Panc1 (cell line): ENCODE data around the gene SFTPD. TPM values are rescaled to one million over a fixed set of nuclear protein-coding genes. Genes with fewer than 3 reads are reported as not detected.
"Not testable (repeated sequence)": the region's sequence is repeated elsewhere in the genome, so short reads cannot be mapped to it uniquely, and the experiment has no call there.

Experiments
- ATAC-seq: fragments of 200-7000 bp; cut with Tn5 transposase; 2 replicates; pipeline ENCODE4 v1.9.1; 2020; ENCODE audit warnings: mild to moderate bottlenecking, moderate library complexity
- BruUV-seq: library from RNA; stranded (reverse); fragments of 400-500 nt; replicated peaks from 2 replicates; lab custom pipeline; 2021; lab: Mats Ljungman, UMichigan
- CTCF ChIA-PET: fragments of 300-600 bp; sonication (Branson Sonifier 250); formaldehyde crosslinking; loops from one replicate; lab custom pipeline; 2022; ENCODE audit warnings: antibody characterized with exemption; lab: Charles Lee
- POLR2A ChIA-PET: fragments of 300-600 bp; sonication (Branson Sonifier 250); formaldehyde crosslinking; loops from one replicate; lab custom pipeline; 2022; ENCODE audit warnings: antibody characterized with exemption; lab: Charles Lee
- DNase-seq: peaks from one replicate; pipeline ENCODE4 v3.0.0-alpha.2; 2010; ENCODE audit warnings: low read depth, low spot score
- H3K27ac ChIP-seq: 2 replicates; pipeline ENCODE4 v1.5.1; 2011; ENCODE audit warnings: mild to moderate bottlenecking, low read length, inconsistent platforms
- H3K27me3 ChIP-seq: fragments of 200-500 bp; sonication (Bioruptor generic); 2 replicates; pipeline ENCODE4 v1.6.0; 2014; ENCODE audit warnings: low read length, inconsistent platforms; ENCODE audit not compliant: control insufficient read depth, insufficient read depth
- H3K36me3 ChIP-seq: fragments of 200-500 bp; sonication (Bioruptor generic); 2 replicates; pipeline ENCODE4 v1.5.1; 2014; ENCODE audit warnings: inconsistent platforms, mild to moderate bottlenecking, low read length, moderate library complexity; ENCODE audit not compliant: control insufficient read depth, insufficient read depth
- H3K4me1 ChIP-seq: 2 replicates; pipeline ENCODE4 v1.5.1; 2011; ENCODE audit warnings: inconsistent platforms, mild to moderate bottlenecking, low read length, moderate library complexity; ENCODE audit not compliant: control insufficient read depth, insufficient read depth
- H3K4me3 ChIP-seq, 2 experiments: 2 replicates each; pipeline ENCODE4 v1.5.1; 2011 to 2012; ENCODE audit warnings: low read depth in 2 of 2, low read length in 2 of 2, mild to moderate bottlenecking in 2 of 2, inconsistent platforms in 1 of 2, moderate library complexity in 1 of 2
- H3K9me3 ChIP-seq: fragments of 200-500 bp; sonication (Bioruptor generic); 2 replicates; pipeline ENCODE4 v1.5.1; 2014; ENCODE audit warnings: low read depth, mild to moderate bottlenecking, inconsistent platforms, low read length, moderate library complexity; ENCODE audit not compliant: control insufficient read depth, insufficient read depth
- POLR2AphosphoS5 ChIP-seq: IDR thresholded peaks from 2 replicates; pipeline ENCODE4 v1.6.1; 2012; ENCODE audit warnings: mild to moderate bottlenecking, low read depth, low read length, moderate library complexity
- SIN3A ChIP-seq: IDR thresholded peaks from 2 replicates; pipeline ENCODE4 v1.6.1; 2012; ENCODE audit warnings: low read depth, mild to moderate bottlenecking, low read length, moderate library complexity, borderline replicate concordance; ENCODE audit not compliant: insufficient read depth
- TCF7L2 ChIP-seq: IDR thresholded peaks from 2 replicates; pipeline ENCODE4 v1.6.1; 2011; ENCODE audit warnings: mild to moderate bottlenecking, low read depth, low read length, inconsistent platforms
- in situ Hi-C: cut with HindIII; loops from 2 replicates; pipeline ENCODE4 v1.10.0; 2016; ENCODE audit warnings: low sequenced_read_pairs, low pct_unique_long_range_greater_than_20kb
- intact Hi-C: fragments of 100-400 bp; cut with micrococcal nuclease; formaldehyde crosslinking; loops from one replicate; pipeline ENCODE4 v1.10.0; 2022; ENCODE audit not compliant: unreplicated experiment
- total RNA-seq: library from RNA; stranded (reverse); gene quantifications from one replicate; pipeline ENCODE4 v1.2.1, GENCODE V29; 2021; ENCODE audit not compliant: unreplicated experiment
- TF ChIP-seq, protein P1 (sequence below), 2 experiments: IDR thresholded peaks; 2 replicates each; pipeline ENCODE4 v1.6.1; 2011 to 2012; ENCODE audit warnings: low read depth in 2 of 2, control low read depth in 1 of 2, low read length in 1 of 2, mild to moderate bottlenecking in 1 of 2, moderate library complexity in 1 of 2; ENCODE audit not compliant: insufficient read depth in 1 of 2
- TF ChIP-seq, protein P2 (sequence below): fragments of 450-650 bp; IDR thresholded peaks from 2 replicates; pipeline ENCODE4 v1.5.1; 2017; ENCODE audit warnings: mild to moderate bottlenecking

SFTPD gene
- total RNA-seq, 1 experiment from 2014 or later: 0.36 TPM

DNA sequence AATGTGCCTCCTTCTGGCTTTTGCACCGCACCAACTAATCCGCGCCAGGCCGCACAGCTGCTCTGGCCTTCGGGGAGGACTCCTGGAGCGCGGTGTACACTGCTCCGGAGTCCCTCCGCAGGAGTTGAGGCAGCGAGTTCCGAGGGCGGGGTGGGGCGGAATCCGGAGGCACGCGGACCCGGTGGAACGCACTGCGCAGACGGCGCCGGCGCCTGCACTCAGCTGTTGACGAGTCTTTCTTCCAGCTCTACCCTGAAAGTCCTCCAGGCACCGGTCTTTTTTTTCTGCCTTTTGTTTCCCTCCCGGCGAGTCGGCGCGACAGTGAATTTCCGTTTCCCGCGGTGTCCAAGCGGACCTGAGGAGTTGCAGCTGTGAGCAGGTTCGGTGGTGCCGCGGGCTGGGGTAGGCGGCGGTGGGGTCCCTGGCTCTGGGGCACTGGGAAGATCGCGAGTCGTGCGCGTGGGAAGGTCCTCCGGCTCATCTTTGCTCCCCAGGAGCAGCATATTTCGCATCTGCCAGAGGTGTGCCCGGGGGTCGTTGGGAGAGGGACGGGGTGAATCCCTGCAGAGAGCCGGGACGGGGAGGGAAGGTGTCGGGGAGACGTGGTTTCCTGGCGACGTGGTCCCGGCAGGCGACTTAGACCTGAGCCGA lies 44.1 kb downstream of the SFTPD start:
- no peak overlapping the region for H3K27ac ChIP-seq
- DNase-seq (no peak), ATAC-seq (peak; percentile 88)
- TF ChIP-seq, protein P1, sequence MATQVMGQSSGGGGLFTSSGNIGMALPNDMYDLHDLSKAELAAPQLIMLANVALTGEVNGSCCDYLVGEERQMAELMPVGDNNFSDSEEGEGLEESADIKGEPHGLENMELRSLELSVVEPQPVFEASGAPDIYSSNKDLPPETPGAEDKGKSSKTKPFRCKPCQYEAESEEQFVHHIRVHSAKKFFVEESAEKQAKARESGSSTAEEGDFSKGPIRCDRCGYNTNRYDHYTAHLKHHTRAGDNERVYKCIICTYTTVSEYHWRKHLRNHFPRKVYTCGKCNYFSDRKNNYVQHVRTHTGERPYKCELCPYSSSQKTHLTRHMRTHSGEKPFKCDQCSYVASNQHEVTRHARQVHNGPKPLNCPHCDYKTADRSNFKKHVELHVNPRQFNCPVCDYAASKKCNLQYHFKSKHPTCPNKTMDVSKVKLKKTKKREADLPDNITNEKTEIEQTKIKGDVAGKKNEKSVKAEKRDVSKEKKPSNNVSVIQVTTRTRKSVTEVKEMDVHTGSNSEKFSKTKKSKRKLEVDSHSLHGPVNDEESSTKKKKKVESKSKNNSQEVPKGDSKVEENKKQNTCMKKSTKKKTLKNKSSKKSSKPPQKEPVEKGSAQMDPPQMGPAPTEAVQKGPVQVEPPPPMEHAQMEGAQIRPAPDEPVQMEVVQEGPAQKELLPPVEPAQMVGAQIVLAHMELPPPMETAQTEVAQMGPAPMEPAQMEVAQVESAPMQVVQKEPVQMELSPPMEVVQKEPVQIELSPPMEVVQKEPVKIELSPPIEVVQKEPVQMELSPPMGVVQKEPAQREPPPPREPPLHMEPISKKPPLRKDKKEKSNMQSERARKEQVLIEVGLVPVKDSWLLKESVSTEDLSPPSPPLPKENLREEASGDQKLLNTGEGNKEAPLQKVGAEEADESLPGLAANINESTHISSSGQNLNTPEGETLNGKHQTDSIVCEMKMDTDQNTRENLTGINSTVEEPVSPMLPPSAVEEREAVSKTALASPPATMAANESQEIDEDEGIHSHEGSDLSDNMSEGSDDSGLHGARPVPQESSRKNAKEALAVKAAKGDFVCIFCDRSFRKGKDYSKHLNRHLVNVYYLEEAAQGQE (IDR thresholded peaks at IDR 0.05; ENCODE audit: insufficient read depth in 1 of 2, low read depth in 2 of 2, low read length in 1 of 2): no peak
- TF ChIP-seq, protein P2, sequence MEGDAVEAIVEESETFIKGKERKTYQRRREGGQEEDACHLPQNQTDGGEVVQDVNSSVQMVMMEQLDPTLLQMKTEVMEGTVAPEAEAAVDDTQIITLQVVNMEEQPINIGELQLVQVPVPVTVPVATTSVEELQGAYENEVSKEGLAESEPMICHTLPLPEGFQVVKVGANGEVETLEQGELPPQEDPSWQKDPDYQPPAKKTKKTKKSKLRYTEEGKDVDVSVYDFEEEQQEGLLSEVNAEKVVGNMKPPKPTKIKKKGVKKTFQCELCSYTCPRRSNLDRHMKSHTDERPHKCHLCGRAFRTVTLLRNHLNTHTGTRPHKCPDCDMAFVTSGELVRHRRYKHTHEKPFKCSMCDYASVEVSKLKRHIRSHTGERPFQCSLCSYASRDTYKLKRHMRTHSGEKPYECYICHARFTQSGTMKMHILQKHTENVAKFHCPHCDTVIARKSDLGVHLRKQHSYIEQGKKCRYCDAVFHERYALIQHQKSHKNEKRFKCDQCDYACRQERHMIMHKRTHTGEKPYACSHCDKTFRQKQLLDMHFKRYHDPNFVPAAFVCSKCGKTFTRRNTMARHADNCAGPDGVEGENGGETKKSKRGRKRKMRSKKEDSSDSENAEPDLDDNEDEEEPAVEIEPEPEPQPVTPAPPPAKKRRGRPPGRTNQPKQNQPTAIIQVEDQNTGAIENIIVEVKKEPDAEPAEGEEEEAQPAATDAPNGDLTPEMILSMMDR: no peak
- no peak for TF ChIP-seq SIN3A
- TF ChIP-seq TCF7L2: no peak
- TF ChIP-seq POLR2AphosphoS5: no peak
- in situ Hi-C loops (no loop called here), intact Hi-C loops (no loop called here)
- H3K36me3 ChIP-seq: no peaks in the 10 kb centered on the region
- peaks cover 11% of the 10 kb centered on the region for H3K27me3 ChIP-seq
- H3K4me3 ChIP-seq: peak overlapping the region; percentile 46 to 60
- no peaks in the 10 kb centered on the region for H3K9me3 ChIP-seq
- ChIA-PET CTCF (no interaction called here), POLR2A (no interaction called here)
- no peaks in the 10 kb centered on the region for H3K4me1 ChIP-seq
- BruUV-seq: no TSS peak

DNA sequence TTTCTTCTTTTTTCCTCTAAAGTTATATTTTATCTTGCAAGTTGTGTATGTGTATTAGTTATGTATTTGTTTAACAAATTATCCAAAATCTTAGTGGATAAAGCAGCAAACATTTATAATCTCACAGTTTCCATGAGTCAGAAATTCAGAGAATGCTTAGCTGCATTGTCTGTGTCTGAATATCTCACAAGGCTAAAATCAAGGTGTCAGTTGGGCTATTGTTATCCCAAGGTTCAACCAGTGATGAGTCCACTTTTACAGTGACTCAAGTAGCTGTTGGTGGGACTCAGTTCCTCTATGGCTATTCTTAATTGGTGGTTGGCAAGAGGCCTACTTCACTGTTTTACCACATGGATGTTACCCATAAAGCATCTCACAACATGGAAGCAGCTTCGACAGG lies 47.3 kb downstream of the SFTPD start:
- H3K4me1 ChIP-seq, H3K36me3 ChIP-seq, POLR2A ChIA-PET, H3K9me3 ChIP-seq, H3K4me3 ChIP-seq, H3K27ac ChIP-seq, BruUV-seq, ATAC-seq, CTCF ChIA-PET, in situ Hi-C loops, intact Hi-C loops, DNase-seq: not testable (repeated sequence)
- H3K27me3 ChIP-seq: peaks cover 22% of the 10 kb centered on the region

DNA sequence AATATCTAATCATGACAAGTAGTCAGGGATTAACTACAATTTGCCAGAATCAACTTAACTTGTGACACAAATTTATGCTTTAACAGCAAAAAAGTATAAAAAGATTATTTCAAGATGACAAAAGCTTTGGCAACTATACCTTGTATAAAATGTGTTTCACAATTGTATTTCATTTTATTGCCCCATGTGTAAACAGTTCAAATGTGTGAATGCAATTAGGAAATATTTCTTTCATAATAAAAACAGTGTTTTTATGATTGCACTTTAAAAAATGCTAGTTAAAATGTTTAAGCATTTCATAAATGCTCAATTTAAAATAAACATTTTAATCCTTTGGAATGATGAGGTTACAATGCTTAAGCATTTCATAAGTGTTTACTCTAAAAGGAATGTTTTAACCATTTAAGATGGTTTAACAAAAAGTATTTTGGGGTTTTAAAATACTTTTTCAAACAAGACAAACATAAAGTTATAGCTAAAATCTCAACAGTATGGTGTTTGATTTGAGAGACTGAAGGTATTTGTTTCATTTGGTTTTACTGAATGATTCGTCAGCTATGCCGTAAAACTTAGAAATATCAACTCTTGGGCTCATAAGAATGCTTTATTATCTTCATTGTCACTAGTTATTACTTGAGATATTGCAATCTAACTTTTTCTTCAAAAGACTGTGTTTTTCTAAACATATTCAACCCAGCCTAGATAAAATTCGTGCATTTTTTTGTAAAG lies 50.1 kb downstream of the SFTPD start:
- BruUV-seq: no TSS peak
- Histone ChIP-seq H3K27ac (no peak overlapping the region), H3K4me1 (no peaks in the 10 kb centered on the region), H3K4me3 (no peak overlapping the region), H3K36me3 (no peaks in the 10 kb centered on the region), H3K9me3 (no peaks in the 10 kb centered on the region), H3K27me3 (peaks cover 15% of the 10 kb centered on the region)
- POLR2A ChIA-PET: no interaction called here
- TF ChIP-seq SIN3A (no peak), POLR2AphosphoS5 (no peak), TCF7L2 (no peak)
- TF ChIP-seq, protein P1 (IDR thresholded peaks at IDR 0.05; ENCODE audit: insufficient read depth in 1 of 2, low read depth in 2 of 2, low read length in 1 of 2): no peak
- TF ChIP-seq, protein P2: no peak
- DNase-seq (no peak), ATAC-seq (no peak)
- in situ Hi-C loops (no loop called here), intact Hi-C loops (no loop called here)
- CTCF ChIA-PET: no interaction called here
